NCI-H2029 (cell line): Measurements from ENCODE around the gene KCNQ1.
A peak's percentile ranks its signal among the peaks of the same experiment; 100 is the strongest.
"Not testable (repeated sequence)": the region's sequence is repeated elsewhere in the genome, so short reads cannot be mapped to it uniquely, and the experiment has no call there.

Experiments
- DNase-seq: peaks from one replicate; lab custom pipeline; 2025; lab: John Stamatoyannopoulos, UW

KCNQ1 gene

GRCh38 chr11:2473361-2474058, 28.7 kb downstream of the KCNQ1 start:
- peak; percentile 57 for DNase-seq

GRCh38 chr11:2474059-2474901, 29.5 kb downstream of the KCNQ1 start:
- peak; percentile 89 for DNase-seq

GRCh38 chr11:2475136-2475918, 30.5 kb downstream of the KCNQ1 start:
- no peak for DNase-seq

- DNase-seq: peak; percentile 4
Measured at GRCh38 chr11:2477254-2477653, 32.4 kb downstream of the KCNQ1 start.

- no peak for DNase-seq
Measured at GRCh38 chr11:2477936-2478335, 33.1 kb downstream of the KCNQ1 start.

- not testable (repeated sequence) for DNase-seq
Measured at GRCh38 chr11:2480067-2480873, 35.5 kb downstream of the KCNQ1 start.

- DNase-seq: no peak
Measured at GRCh38 chr11:2480874-2481220, 36.0 kb downstream of the KCNQ1 start.

GRCh38 chr11:2481253-2481652, 36.4 kb downstream of the KCNQ1 start:
- peak; percentile 42 for DNase-seq

GRCh38 chr11:2482204-2482603, 37.4 kb downstream of the KCNQ1 start:
- DNase-seq: peak; percentile 62

- DNase-seq: peak; percentile 53
Measured at GRCh38 chr11:2482745-2483144, 37.9 kb downstream of the KCNQ1 start.

GRCh38 chr11:2483426-2483825, 38.6 kb downstream of the KCNQ1 start:
- peak; percentile 81 for DNase-seq

- no peak for DNase-seq
Measured at GRCh38 chr11:2484576-2485125, 39.8 kb downstream of the KCNQ1 start.

- DNase-seq: no peak
Measured at GRCh38 chr11:2488004-2488403, 43.2 kb downstream of the KCNQ1 start.

- no peak for DNase-seq
Measured at GRCh38 chr11:2489083-2489482, 44.3 kb downstream of the KCNQ1 start.

GRCh38 chr11:2497951-2498350, 53.1 kb downstream of the KCNQ1 start:
- DNase-seq: not testable (repeated sequence)

- no peak for DNase-seq
Measured at GRCh38 chr11:2498750-2499149, 53.9 kb downstream of the KCNQ1 start.

- no peak for DNase-seq
Measured at GRCh38 chr11:2507212-2507901, 62.5 kb downstream of the KCNQ1 start.

GRCh38 chr11:2507945-2508749, 63.3 kb downstream of the KCNQ1 start:
- DNase-seq: no peak

- DNase-seq: no peak
Measured at GRCh38 chr11:2508793-2509192, 64.0 kb downstream of the KCNQ1 start.

- DNase-seq: no peak
Measured at GRCh38 chr11:2509481-2510001, 64.7 kb downstream of the KCNQ1 start.
